HL-60 (cell line): ENCODE measurements around the gene CXCR5.

Source experiments
- CTCF ChIP-seq: IDR thresholded peaks from one replicate; pipeline ENCODE4 v1.5.1; 2011; ENCODE audit warnings: low read length, control low read depth, inconsistent platforms; ENCODE audit not compliant: insufficient read depth
- POLR2AphosphoS5 ChIP-seq: IDR thresholded peaks from 2 replicates; pipeline ENCODE4 v1.6.1; 2012; ENCODE audit warnings: low read depth

DNA sequence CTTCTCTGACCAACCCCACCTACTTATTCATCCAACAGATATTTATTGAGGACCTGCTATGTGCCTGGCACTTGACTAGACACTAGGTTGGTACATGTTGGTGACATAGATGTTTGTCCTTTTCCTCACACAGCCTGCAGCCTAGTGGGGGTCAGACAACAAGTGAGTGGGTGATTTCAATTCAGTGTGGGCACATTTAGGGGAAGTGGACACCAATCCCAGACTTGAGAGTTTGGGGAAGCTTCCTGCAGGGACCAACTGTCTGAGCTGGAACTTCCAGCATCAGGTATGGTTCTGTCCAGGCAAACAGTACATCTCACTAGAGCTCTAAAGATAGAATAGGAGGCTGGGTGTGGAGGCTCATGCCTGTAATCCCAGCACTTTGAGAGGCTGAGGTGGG lies 47.9 kb downstream of the CXCR5 start:
- TF ChIP-seq POLR2AphosphoS5 (no peak), CTCF (no peak)
